ENCODE results near the gene MYO16.

- TF ChIP-seq GATA2 (IDR thresholded peaks at IDR 0.05; ENCODE audit: low read depth, low read length) (no peak), GATA3 (IDR thresholded peaks at IDR 0.05; ENCODE audit: low read depth, low read length) (no peak)
Observed at GRCh38 chr13:109105899-109106298, 476.5 kb downstream of the MYO16 start.
